IPS-NIHi7 (cell line): ENCODE results near the gene RHOF.
"Not testable (repeated sequence)": the region's sequence is repeated elsewhere in the genome, so short reads cannot be mapped to it uniquely, and the experiment has no call there.

Experiments
- DNase-seq: peaks from one replicate; pipeline ENCODE4 v3.0.0; 2012; ENCODE audit warnings: mixed read lengths; ENCODE audit errors: extremely low spot score

Gene RHOF

GRCh38 chr12:121775501-121775900 lies 18.0 kb downstream of the RHOF start:
- DNase-seq, result no peak

- DNase-seq, result peak; percentile 52
Measured at GRCh38 chr12:121774968-121775474, 18.5 kb downstream of the RHOF start.

- peak; percentile 94 for DNase-seq
Measured at GRCh38 chr12:121773011-121773777, 20.3 kb downstream of the RHOF start.

GRCh38 chr12:121770813-121771625 lies 22.5 kb downstream of the RHOF start:
- DNase-seq, result no peak

DNA sequence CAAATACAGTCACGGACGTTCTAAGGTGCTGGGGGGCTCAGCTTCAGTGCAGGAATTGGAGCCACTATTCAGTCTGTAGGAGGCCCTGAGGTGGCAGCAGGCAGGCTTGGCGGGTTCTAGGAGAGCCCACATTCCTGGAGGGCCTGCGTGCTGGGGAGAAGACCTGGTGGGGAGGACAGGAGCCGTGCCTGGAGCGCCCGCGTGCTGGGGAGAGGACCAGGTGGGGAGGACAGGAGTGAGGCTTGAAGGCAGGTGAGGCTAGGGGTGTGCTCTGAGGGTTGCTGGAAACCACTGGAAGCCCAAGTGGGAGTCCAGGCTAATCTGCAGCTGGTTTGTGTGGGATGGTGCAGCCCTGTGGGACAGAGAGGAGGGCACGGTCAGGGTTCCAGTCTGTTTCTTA lies 23.1 kb downstream of the RHOF start:
- no peak for DNase-seq

DNA sequence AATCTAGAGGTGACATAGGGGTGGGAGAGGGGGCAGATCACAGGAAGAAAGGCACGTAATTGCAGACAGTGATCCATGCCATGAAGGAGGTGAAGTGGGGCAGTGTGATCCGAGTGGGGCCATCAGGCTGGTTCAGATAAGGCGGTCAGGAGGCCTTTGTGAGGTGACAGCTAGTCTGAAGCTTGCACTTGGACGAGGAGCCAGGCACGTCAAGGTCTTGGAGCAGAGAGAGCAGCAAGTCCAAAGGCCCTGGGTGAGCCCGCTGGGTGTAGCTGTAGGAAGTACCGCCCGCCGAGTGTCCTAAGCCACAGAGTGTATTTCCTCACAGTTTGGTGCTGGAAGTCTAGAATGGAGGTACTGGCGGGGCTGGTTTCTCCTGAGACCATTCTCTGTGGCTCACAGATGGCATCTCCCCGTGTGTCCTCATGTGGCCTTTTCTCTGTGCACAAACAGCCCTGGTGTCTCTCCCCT lies 23.6 kb downstream of the RHOF start:
- DNase-seq, result no peak

DNA sequence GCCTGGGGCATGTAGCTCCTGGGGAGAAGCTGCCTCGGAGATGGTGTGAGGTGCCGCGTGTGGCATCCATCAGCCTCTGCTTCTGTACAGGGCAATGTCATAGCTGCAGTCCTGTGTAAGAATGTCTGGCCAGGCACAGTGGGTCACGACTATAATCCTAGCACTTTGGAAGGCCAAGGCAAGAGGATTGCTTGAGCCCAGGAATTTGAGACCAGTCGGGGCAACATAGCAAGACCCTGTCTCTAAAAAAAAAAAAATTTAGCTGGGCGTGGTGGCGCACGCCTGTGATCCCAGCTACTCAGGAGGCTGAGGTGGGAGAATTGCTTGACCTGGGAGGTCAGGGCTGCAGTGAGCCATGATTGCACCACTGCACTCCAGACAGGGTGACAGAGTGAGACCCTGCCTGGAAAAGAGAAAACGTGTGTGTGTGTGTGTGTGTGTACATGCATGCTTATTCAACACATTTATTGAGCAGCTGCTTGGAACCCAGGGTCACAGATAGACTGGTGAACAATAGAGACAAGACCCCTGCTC lies 24.1 kb downstream of the RHOF start:
- no peak for DNase-seq

DNA sequence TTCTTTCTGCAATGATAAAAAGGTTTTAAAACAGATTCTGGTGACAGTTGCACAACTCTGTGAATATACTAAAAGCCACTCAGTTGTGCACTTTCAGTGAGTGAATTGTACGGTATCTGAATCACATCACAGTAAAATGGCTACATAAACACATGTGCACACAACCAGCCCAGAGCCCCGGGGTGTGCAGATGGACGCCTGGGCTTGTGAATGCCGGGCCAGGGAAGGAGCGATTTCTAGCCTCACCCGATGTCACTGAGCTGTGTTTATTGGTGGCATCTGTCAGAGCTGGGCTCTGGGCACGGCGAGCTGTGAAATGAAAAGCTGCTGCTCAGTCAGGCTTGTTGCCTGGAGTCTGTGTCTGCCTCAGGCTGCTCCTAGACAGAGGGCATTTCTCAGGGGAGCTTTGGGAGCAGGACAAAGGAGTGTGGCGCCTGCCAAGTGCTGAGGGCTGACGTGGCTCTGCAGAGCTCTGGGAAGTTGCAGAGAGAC lies 25.9 kb downstream of the RHOF start:
- no peak for DNase-seq

DNA sequence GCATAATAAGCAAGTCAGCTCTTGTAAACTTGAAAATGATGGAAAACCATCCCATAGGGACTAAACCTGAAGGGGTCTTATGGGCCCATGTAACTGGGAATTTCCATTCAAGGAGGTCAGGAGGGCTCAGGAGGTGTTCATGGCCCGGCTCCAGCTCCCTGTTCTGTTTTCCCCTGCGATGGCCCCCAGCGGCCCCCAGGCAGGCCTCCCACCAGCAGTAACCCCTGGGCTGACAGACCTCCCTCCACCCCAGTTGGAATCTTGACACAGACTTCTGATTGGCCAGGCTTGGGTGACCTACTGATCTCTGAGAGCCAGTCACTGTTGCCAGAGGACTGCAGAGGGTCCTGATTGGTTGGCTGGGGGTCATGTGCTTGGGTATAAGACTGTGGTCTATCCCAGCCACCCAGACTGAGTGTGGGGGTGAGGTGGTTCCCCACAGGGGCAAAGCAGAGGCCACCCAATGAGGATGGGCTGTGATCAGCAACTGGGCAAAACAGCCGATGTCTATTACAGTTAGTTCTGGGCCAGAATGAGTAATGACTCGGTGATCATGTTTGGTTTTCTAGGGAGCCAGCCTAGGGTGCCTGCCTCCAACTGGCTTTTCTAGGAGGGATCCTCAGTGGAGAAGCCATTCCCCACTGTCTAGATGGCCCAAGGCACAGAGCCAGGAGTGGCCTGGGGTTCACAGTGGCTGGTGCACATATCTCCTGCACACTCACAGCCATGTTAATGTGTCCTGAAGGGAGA lies 27.0 kb downstream of the RHOF start:
- DNase-seq, result no peak

GRCh38 chr12:121765573-121765972 lies 27.9 kb downstream of the RHOF start:
- peak; percentile 57 for DNase-seq

GRCh38 chr12:121764808-121765207 lies 28.7 kb downstream of the RHOF start:
- no peak for DNase-seq

DNA sequence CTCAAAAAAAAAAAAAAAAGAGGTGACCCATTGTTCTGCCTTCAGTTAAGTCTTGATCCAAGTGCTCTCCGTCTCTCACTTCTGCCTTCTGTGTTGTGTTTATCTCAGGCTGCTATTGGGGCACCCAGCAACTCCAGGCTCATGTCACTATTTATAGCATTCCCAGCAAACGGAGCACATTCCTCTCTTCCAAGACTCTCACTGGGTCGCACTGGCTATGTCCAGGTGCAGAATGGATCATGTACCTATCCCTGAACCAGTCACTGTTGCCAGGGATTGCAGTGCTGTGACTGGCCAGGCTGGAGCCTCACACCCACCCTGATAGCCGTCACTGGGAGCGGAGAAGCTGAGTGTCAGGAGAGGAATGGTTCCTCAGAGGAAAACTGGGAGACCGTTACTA lies 31.2 kb downstream of the RHOF start:
- DNase-seq, result no peak

DNA sequence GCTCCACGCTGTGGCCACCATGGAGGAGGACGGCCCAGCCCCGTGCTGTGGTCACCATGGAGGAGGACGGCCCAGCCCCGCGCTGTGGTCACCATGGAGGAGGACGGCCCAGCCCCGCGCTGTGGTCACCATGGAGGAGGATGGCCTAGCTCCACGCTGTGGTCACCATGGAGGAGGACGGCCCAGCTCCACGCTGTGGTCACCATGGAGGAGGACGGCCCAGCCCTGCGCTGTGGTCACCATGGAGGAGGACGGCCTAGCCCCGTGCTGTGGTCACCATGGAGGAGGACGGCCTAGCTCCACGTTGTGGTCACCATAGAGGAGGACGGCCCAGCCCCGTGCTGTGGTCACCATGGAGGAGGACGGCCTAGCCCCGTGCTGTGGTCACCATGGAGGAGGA lies 35.0 kb downstream of the RHOF start:
- not testable (repeated sequence) for DNase-seq

DNA sequence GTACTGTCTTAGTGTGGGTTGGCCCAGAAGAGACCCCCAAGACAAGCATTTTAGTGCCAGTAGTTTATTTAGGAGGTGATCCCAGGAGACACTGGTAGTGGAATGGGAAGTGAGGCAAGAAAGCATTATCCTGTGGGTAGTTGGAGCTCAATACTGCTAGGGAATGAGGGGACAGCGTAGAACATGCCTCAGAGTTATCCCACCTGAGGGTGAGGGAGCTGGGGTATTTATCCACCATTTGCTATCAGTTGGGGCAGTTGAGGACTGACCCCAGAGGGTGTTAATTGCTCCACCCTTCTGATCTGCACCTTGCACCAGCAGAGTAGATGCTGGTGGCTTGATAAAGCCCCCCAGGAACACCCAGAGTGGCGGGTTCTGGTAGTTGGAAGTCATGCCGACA lies 37.9 kb downstream of the RHOF start:
- no peak for DNase-seq

GRCh38 chr12:121754836-121755235 lies 38.7 kb downstream of the RHOF start:
- no peak for DNase-seq

DNA sequence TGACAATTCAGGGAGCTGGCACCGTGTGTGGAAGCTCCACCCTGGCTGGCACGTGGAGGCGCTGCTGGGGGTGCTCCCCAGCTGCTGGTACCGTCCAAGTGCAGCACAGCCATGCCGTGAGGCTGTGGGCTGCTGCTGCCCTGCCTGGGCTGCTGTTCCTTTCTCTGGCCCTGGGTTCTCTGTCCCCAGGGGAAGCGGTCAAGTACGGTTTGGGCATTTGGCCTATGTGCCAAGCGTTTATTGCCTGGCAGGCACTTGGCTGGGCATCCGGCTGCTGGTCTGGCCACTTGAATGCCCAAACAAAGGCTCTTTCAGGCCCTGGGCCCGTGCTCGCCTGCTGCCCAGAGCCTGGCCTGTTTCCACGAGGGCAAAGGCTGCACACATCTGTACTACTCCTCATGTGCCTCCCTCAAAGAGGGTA lies 39.6 kb downstream of the RHOF start:
- DNase-seq, result no peak

GRCh38 chr12:121751749-121752351 lies 41.6 kb downstream of the RHOF start:
- no peak for DNase-seq

DNA sequence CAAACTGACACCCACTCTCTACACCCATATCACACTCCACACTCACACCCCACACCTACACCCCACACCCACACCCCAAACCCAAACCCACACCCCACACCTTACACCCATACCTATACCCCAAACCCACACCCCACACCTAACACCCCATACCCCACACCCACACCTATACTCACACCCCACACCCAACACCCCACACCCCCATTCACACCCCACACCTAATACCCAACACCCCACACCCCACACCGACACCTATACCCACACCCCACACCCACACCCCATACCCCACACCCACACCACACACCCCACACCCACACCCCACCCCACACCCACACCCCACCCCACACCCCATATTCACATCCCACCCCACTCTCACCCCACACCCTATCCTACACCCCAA lies 42.5 kb downstream of the RHOF start:
- no peak for DNase-seq

DNA sequence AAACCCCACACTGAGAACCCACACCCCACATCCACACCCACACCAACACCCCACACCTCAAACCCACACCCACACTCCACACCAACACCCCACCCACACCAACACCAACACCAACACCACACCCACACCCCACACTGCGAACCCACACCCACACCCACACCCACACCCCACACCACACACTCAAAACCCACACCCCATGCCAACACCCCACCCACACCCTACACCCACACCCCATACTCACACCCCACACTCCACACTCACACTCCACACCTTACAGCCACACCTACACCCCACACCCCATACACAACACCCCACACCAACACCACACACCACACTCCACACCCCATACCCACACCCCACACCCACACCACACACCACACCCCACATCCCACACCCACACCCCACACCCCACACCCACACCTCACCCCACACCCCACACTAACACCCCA lies 43.0 kb downstream of the RHOF start:
- DNase-seq, result no peak

DNA sequence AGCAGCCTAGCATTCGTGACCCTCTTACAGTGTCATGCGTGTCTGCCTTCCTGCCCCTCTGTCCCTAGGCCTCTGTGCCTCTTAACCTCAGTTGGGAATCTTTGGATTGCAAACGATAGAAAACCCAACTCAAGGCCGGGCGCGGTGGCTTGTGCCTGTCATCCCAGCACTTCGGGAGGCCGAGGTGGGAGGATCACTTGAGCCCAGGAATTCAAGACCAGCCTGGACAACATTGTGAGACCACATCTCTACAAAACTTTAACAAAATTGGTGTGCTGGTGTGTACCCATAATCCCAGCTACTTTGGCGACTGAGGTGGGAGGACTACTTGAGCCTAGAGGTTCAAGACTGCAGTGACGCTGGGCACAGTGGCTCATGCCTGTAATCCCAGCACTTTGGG lies 44.2 kb downstream of the RHOF start:
- no peak for DNase-seq
